HG03108 (cell line): ENCODE data around the gene ZNF664.

Experiments
- ATAC-seq: cut with Tn5 transposase; IDR thresholded peaks from one replicate; pipeline ENCODE4 v1.9.1; 2021; ENCODE audit warnings: moderate library complexity; ENCODE audit not compliant: unreplicated experiment

The ZNF664 gene

GRCh38 chr12:124049451-124050094 is 76.6 kb downstream of the ZNF664 start:
- ATAC-seq, result no peak

GRCh38 chr12:124053851-124054250 is 80.8 kb downstream of the ZNF664 start:
- no peak for ATAC-seq

GRCh38 chr12:124055066-124055465 is 82.1 kb downstream of the ZNF664 start:
- no peak for ATAC-seq

GRCh38 chr12:124057691-124058090 is 84.7 kb downstream of the ZNF664 start:
- ATAC-seq, result no peak

- ATAC-seq, result no peak
Observed at GRCh38 chr12:124059752-124060151, 86.7 kb downstream of the ZNF664 start.
